GM10248 (cell line): ENCODE measurements around the gene MRPL50.

Experiments used
- CTCF ChIA-PET: fragments of 300-600 bp; sonication (Branson Sonifier 250); formaldehyde crosslinking; extraction: SDS; loops from one replicate; lab custom pipeline; 2021; ENCODE audit warnings: antibody characterized with exemption; lab: Yijun Ruan, JAX
- POLR2A ChIA-PET: fragments of 350-650 bp; sonication (Branson Sonifier 250); formaldehyde crosslinking; extraction: SDS; loops from one replicate; lab custom pipeline; 2020; ENCODE audit warnings: antibody characterized with exemption; lab: Yijun Ruan, JAX
- DNase-seq: peaks from one replicate; pipeline ENCODE4 v3.0.0; 2012; ENCODE audit errors: extremely low spot score
- CTCF ChIP-seq: IDR thresholded peaks from 2 replicates; pipeline ENCODE4 v1.5.1; 2012; ENCODE audit warnings: mild to moderate bottlenecking, low read depth; ENCODE audit errors: extremely low read depth, missing control alignments, control extremely low read depth

Gene MRPL50

DNA sequence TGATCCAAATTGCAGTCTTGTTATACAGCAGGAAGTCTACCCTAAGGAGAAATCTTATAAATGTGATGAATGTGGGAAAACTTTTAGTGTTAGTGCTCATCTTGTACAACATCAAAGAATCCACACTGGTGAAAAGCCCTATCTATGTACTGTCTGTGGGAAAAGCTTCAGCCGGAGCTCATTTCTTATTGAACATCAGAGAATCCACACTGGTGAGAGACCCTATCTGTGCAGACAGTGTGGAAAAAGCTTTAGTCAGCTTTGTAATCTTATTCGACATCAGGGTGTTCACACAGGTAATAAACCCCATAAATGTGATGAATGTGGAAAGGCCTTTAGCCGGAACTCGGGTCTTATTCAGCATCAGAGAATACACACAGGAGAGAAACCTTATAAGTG lies 10.7 kb upstream of the MRPL50 start:
- DNase-seq: no peak
- TF ChIP-seq CTCF: no peak
- POLR2A ChIA-PET: interaction anchor here (1.3 kb wide), 1 partner anchor 10 kb away, joined by 6 read pairs; the partner anchor contains the start of genes MRPL50 and ZNF189
- CTCF ChIA-PET: interaction anchor here (1.3 to 1.9 kb wide), 2 partner anchors 16 to 23 kb away, joined by 4 read pairs; no protein-coding TSS in a partner anchor

- DNase-seq: no peak
- POLR2A ChIA-PET: interaction anchor here (1.3 kb wide), 1 partner anchor 10 kb away, joined by 6 read pairs; the partner anchor contains the start of genes MRPL50 and ZNF189
- no peak for TF ChIP-seq CTCF
- CTCF ChIA-PET: interaction anchor here (1.3 to 1.9 kb wide), 2 partner anchors 16 to 24 kb away, joined by 4 read pairs; no protein-coding TSS in a partner anchor
Measured at GRCh38 chr9:101408374-101409078, 10.1 kb upstream of the MRPL50 start.

DNA sequence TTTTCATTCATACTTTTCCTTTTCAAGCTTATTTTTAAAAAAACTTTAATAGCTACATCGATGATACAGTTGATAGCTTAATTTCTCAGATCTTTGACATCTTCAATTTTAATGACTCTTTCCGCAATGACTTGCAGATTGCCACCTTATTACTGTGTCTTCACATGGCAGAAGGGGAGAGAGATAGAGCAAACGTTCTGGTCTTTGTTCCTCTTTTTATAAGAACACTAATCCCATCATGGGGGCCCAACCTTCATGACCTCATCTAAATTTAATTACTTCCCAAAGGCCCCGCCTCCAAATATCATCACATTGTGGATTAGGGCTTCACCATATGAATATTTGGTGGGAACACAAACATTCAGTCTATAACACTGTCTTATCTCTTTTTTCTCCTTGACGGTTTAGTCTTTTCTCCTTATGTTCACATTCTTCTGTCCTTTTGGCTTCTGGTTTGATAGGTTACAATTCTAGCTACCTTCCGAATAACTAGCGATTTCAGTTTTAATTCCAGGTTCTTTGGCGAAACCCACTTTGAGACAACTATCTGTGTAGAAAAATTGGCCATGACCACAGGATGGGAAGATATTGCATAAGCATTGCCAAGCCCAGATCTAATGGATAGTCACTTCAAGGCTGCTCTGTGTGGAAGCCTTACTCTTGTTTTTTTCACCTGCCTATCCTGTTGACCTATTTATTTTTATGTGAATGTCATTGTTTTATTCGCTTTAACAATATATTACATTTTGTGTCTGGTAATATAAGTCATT lies 5.3 kb upstream of the MRPL50 start:
- ChIA-PET POLR2A (no interaction called here), CTCF (interaction anchor here (1.1 to 1.7 kb wide), 2 partner anchors 15 to 18 kb away, joined by 3 to 4 read pairs; no protein-coding TSS in a partner anchor)
- no peak for TF ChIP-seq CTCF
- no peak for DNase-seq

DNA sequence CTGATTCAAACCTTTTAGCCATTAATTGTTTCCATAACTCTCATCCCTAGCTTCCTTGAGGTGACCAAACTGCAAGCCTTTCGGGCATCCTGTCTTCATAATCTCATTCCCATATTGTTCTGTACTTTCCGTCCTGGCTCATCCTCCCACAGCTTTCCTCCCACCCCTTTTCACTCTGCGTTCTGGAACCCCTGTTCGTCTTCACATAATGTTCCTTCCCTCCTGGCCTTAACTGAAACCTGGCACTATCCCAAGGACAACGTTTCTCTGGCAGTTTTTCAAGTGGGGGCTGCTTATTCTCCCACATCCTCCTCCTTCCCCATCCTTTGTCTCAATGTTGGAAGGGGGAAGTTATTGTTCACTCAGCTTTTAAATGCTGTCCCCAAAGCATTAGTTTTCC lies 1.7 kb upstream of the MRPL50 start:
- POLR2A ChIA-PET: no interaction called here
- DNase-seq: no peak
- TF ChIP-seq CTCF: no peak
- CTCF ChIA-PET: interaction anchor here (1.1 to 2.0 kb wide), 3 partner anchors 11 to 59 kb away, joined by 4 to 8 read pairs (median 5); no protein-coding TSS in a partner anchor

- DNase-seq: no peak
- no peak for TF ChIP-seq CTCF
- POLR2A ChIA-PET: interaction anchor here (1.6 kb wide), 1 partner anchor 9 kb away, joined by 6 read pairs; no protein-coding TSS in a partner anchor
- CTCF ChIA-PET: interaction anchor here (1.1 to 2.0 kb wide), 3 partner anchors 11 to 59 kb away, joined by 4 to 8 read pairs (median 5); no protein-coding TSS in a partner anchor
Measured at GRCh38 chr9:101399643-101399970, 1.2 kb upstream of the MRPL50 start.
